Neural cell (in vitro differentiated cells): Measurements from ENCODE around the gene TXNDC11. TPM values are rescaled to one million over a fixed set of nuclear protein-coding genes. Genes with fewer than 3 reads are reported as not detected.

Experiments
- H2AFZ ChIP-seq: fragments of 200-600, 300-800 bp; sonication (generic), shearing (Covaris generic); 2 replicates; pipeline ENCODE4 v1.6.0; 2014; ENCODE audit warnings: low read depth, mild to moderate bottlenecking, antibody characterized with exemption, low read length, moderate library complexity
- H3F3A ChIP-seq: fragments of 200-600 bp; shearing (Covaris generic); 2 replicates; pipeline ENCODE4 v1.6.1; 2016; ENCODE audit warnings: mild to moderate bottlenecking, moderate library complexity, mixed read lengths, antibody characterized with exemption, low read length; ENCODE audit not compliant: insufficient read depth, poor library complexity, severe bottlenecking
- H3K27ac ChIP-seq: fragments of 200-600, 300-800 bp; sonication (generic), shearing (Covaris generic); 2 replicates; pipeline ENCODE4 v1.5.1; 2014; ENCODE audit warnings: mild to moderate bottlenecking, low read length, moderate library complexity
- H3K27me3 ChIP-seq: fragments of 300-800, 200-600 bp; sonication (generic), shearing (Covaris generic); 2 replicates; pipeline ENCODE4 v1.6.0; 2014; ENCODE audit warnings: mild to moderate bottlenecking, low read depth, low read length, moderate library complexity; ENCODE audit not compliant: insufficient read depth
- H3K36me3 ChIP-seq: fragments of 300-800, 200-600 bp; sonication (generic), shearing (Covaris generic); 2 replicates; pipeline ENCODE4 v1.5.1; 2014; ENCODE audit warnings: mild to moderate bottlenecking, antibody characterized with exemption, low read length, moderate library complexity; ENCODE audit not compliant: insufficient read depth
- H3K4me2 ChIP-seq: fragments of 300-800, 200-600 bp; sonication (generic), shearing (Covaris generic); 2 replicates; pipeline ENCODE4 v1.6.0; 2014; ENCODE audit warnings: mild to moderate bottlenecking, low read length
- H3K4me3 ChIP-seq: fragments of 300-800, 200-600 bp; sonication (generic), shearing (Covaris generic); 2 replicates; pipeline ENCODE4 v1.5.1; 2014; ENCODE audit warnings: mild to moderate bottlenecking, low read length, moderate library complexity
- H3K79me2 ChIP-seq: fragments of 200-600 bp; shearing (Covaris generic); replicated peaks from 2 replicates; pipeline ENCODE4 v1.6.0; 2014; ENCODE audit warnings: mild to moderate bottlenecking, low read length, moderate library complexity; ENCODE audit not compliant: insufficient read depth
- H3K9ac ChIP-seq: fragments of 300-800, 200-600 bp; sonication (generic), shearing (Covaris generic); 2 replicates; pipeline ENCODE4 v1.6.1; 2016; ENCODE audit warnings: mild to moderate bottlenecking, low read length, mixed read lengths
- H3K9me2 ChIP-seq: fragments of 200-600 bp; shearing (Covaris generic); 2 replicates; pipeline ENCODE4 v1.6.1; 2016; ENCODE audit warnings: mild to moderate bottlenecking, low read length, mixed read lengths; ENCODE audit not compliant: insufficient read depth
- H3K9me3 ChIP-seq: fragments of 200-600, 300-800 bp; sonication (generic), shearing (Covaris generic); 2 replicates; pipeline ENCODE4 v1.6.1; 2016; ENCODE audit warnings: mild to moderate bottlenecking, mixed run types, low read length, moderate library complexity, mixed read lengths
- H4K20me1 ChIP-seq: fragments of 200-600 bp; shearing (Covaris generic); 2 replicates; pipeline ENCODE4 v1.6.1; 2016; ENCODE audit warnings: mild to moderate bottlenecking, mixed run types; ENCODE audit not compliant: insufficient read depth
- CTCF ChIP-seq: fragments of 450-650 bp; IDR thresholded peaks from 2 replicates; pipeline ENCODE4 v1.5.1; 2014; ENCODE audit warnings: antibody characterized with exemption, mild to moderate bottlenecking, moderate library complexity; ENCODE audit not compliant: poor library complexity, severe bottlenecking
- EP300 ChIP-seq: fragments of 450-650 bp; conservative IDR thresholded peaks from 2 replicates; pipeline ENCODE4 v1.6.1; 2014; ENCODE audit warnings: antibody characterized with exemption, mild to moderate bottlenecking, moderate library complexity; ENCODE audit not compliant: poor library complexity, severe bottlenecking
- EZH2 ChIP-seq: fragments of 200-600, 300-800 bp; shearing (Covaris generic), sonication (generic); IDR thresholded peaks from 2 replicates; pipeline ENCODE4 v1.6.1; 2014; ENCODE audit warnings: antibody characterized with exemption, low read length, borderline replicate concordance, mild to moderate bottlenecking; ENCODE audit not compliant: insufficient read depth, poor library complexity, severe bottlenecking
- MXI1 ChIP-seq: fragments of 450-650 bp; conservative IDR thresholded peaks from 2 replicates; pipeline ENCODE4 v1.6.1; 2014; ENCODE audit warnings: antibody characterized with exemption, mild to moderate bottlenecking; ENCODE audit not compliant: poor library complexity, severe bottlenecking
- POLR2AphosphoS5 ChIP-seq: IDR thresholded peaks from 2 replicates; pipeline ENCODE4 v1.6.1; 2012
- RAD21 ChIP-seq: fragments of 450-650 bp; conservative IDR thresholded peaks from 2 replicates; pipeline ENCODE4 v1.6.1; 2014; ENCODE audit warnings: antibody characterized with exemption, mild to moderate bottlenecking, moderate library complexity
- REST ChIP-seq: IDR thresholded peaks from 2 replicates; pipeline ENCODE4 v1.6.1; 2012; ENCODE audit warnings: borderline replicate concordance
- SMC3 ChIP-seq: fragments of 450-650 bp; conservative IDR thresholded peaks from 2 replicates; pipeline ENCODE4 v1.6.1; 2014; ENCODE audit warnings: antibody characterized with exemption, mild to moderate bottlenecking, moderate library complexity; ENCODE audit not compliant: poor library complexity
- TAF1 ChIP-seq: IDR thresholded peaks from 2 replicates; pipeline ENCODE4 v1.6.1; 2012; ENCODE audit warnings: low read depth
- polyA plus RNA-seq: library from polyadenylated mRNA; depleted of rRNA; stranded (reverse); fragments of >200 nt; gene quantifications from 2 replicates; pipeline ENCODE4 v1.2.3, GENCODE V29; 2014

TXNDC11 gene
- polyA plus RNA-seq, 1 donor from 2014 or later, result 10.9 TPM

DNA sequence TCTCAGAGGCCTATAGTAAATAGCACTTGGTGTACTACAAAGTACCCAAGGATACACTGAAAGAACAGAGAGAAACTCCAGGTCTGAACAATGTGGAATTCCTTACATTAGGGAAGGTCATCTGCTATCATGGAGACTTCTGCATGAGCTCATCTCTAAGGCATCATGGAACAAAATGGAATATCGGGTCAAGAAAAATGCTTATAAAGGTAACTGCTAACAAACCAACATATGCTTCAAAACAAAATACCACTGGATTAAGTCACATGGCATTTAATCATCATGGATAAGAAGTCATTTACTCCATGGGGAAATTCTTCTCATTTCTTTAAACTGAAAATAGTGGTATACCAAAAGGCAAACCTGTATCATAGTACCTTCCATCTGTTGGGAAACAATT, 34.2 kb downstream of the TXNDC11 start:
- Histone ChIP-seq H3K27me3 (no peaks in the 10 kb centered on the region), H3K79me2 (no peaks in the 10 kb centered on the region), H3F3A (no peaks in the 10 kb centered on the region), H3K36me3 (no peaks in the 10 kb centered on the region), H3K9ac (no peak overlapping the region), H3K4me2 (no peak overlapping the region), H3K27ac (no peak overlapping the region), H3K9me2 (no peaks in the 10 kb centered on the region), H2AFZ (no peak overlapping the region), H4K20me1 (no peaks in the 10 kb centered on the region), H3K4me3 (no peak overlapping the region), H3K9me3 (no peaks in the 10 kb centered on the region)
- TF ChIP-seq REST, result no peak
- TF ChIP-seq SMC3, result no peak
- no peak for TF ChIP-seq MXI1
- TF ChIP-seq RAD21, result no peak
- TF ChIP-seq EZH2, result no peak
- TF ChIP-seq TAF1, result no peak
- TF ChIP-seq EP300, result no peak
- TF ChIP-seq POLR2AphosphoS5, result no peak
- TF ChIP-seq CTCF, result no peak

GRCh38 chr16:11707679-11708197, 34.9 kb downstream of the TXNDC11 start:
- Histone ChIP-seq H3K9ac (no peak overlapping the region), H3K4me3 (no peak overlapping the region), H3K9me2 (no peaks in the 10 kb centered on the region), H2AFZ (no peak overlapping the region), H3K36me3 (no peaks in the 10 kb centered on the region), H3K79me2 (no peaks in the 10 kb centered on the region), H3K9me3 (no peaks in the 10 kb centered on the region), H3K4me2 (no peak overlapping the region), H3K27ac (no peak overlapping the region), H3K27me3 (no peaks in the 10 kb centered on the region), H4K20me1 (no peaks in the 10 kb centered on the region), H3F3A (no peaks in the 10 kb centered on the region)
- TF ChIP-seq EZH2 (no peak), EP300 (no peak), RAD21 (no peak), MXI1 (no peak), SMC3 (no peak), POLR2AphosphoS5 (no peak), TAF1 (no peak)
